Keratinocyte (primary cell): ENCODE results near the gene OXCT1.

Source experiments
- EZH2 ChIP-seq: IDR thresholded peaks from one replicate; pipeline ENCODE4 v1.6.1; 2012; ENCODE audit warnings: inconsistent platforms, mild to moderate bottlenecking, low read length, moderate library complexity
- TF ChIP-seq, protein P1 (sequence below), 3 experiments: IDR thresholded peaks in 1 of 3; conservative IDR thresholded peaks in 1 of 3; optimal IDR thresholded peaks in 1 of 3; 2 replicates in 2 of 3; 3 replicates in 1 of 3; pipeline versions ENCODE3 to v1.5.1; 2011; ENCODE audit warnings: low read length in 3 of 3, mild to moderate bottlenecking in 3 of 3, moderate library complexity in 2 of 3, control low read depth in 1 of 3, inconsistent platforms in 1 of 3; ENCODE audit not compliant: insufficient read depth in 2 of 3; ENCODE audit errors: extremely low read depth in 1 of 3

DNA sequence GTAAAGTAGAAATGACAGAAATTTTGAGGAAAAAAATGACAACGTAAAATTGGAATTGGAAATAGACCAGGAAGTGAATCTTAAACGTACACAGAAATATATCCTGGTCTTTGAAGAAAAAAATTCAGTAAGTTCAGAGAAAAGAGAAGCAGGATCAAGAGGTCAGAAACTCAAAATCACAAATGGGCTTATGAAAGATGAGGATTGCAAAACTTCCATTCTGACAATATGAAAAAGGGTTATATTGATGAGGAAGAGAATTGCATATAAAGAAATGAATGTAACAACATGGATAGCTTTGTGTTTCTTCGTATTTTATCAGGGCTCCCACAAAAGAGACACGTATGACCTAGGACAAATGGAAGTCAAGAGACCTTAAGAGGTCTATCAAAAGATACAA lies 58.1 kb downstream of the OXCT1 start:
- TF ChIP-seq, protein P1, sequence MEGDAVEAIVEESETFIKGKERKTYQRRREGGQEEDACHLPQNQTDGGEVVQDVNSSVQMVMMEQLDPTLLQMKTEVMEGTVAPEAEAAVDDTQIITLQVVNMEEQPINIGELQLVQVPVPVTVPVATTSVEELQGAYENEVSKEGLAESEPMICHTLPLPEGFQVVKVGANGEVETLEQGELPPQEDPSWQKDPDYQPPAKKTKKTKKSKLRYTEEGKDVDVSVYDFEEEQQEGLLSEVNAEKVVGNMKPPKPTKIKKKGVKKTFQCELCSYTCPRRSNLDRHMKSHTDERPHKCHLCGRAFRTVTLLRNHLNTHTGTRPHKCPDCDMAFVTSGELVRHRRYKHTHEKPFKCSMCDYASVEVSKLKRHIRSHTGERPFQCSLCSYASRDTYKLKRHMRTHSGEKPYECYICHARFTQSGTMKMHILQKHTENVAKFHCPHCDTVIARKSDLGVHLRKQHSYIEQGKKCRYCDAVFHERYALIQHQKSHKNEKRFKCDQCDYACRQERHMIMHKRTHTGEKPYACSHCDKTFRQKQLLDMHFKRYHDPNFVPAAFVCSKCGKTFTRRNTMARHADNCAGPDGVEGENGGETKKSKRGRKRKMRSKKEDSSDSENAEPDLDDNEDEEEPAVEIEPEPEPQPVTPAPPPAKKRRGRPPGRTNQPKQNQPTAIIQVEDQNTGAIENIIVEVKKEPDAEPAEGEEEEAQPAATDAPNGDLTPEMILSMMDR (optimal IDR thresholded peaks at IDR 0.05 in 1 of 3, IDR thresholded peaks at IDR 0.05 in 1 of 3, conservative IDR thresholded peaks at IDR 0.05 in 1 of 3; ENCODE audit: extremely low read depth in 1 of 3, insufficient read depth in 2 of 3, low read length in 3 of 3): no peak
- TF ChIP-seq EZH2: no peak
